Measurements from ENCODE around the gene CCDC88B. TPM values are rescaled to one million over a fixed set of nuclear protein-coding genes. Genes with fewer than 3 reads are reported as not detected.

Gene CCDC88B
- total and polyA plus RNA-seq, 10 of the 15 experiments (the other 5 are each of a cell fraction or from before 2014, with no cell fraction given) = 0.24 to 66.0 (median 19.2) TPM

GRCh38 chr11:64304316-64305072 is 35.5 kb upstream of the CCDC88B start (continued):
- TF ChIP-seq E2F4 (IDR thresholded peaks at IDR 0.05; ENCODE audit: low read depth, low read length) (no peak), ATF7 (IDR thresholded peaks at IDR 0.05; ENCODE audit: low read depth) (peak; percentile 51; the same call in 1 of the 2 replicates), ZNF687 (IDR thresholded peaks at IDR 0.05) (0 out of 2 replicates have a peak, but pooled peaks have one; percentile 45), E2F8 (IDR thresholded peaks at IDR 0.05; ENCODE audit: low read depth, partially characterized antibody) (no peak), BCL3 (IDR thresholded peaks at IDR 0.05; ENCODE audit: borderline replicate concordance, insufficient read depth, low read depth, low read length, poor library complexity, severe bottlenecking) (no peak), ZBTB40 (IDR thresholded peaks at IDR 0.05; ENCODE audit: borderline replicate concordance) (peak; percentile 43; the same call in 1 of the 2 replicates), SUZ12 (IDR thresholded peaks at IDR 0.05; ENCODE audit: unreplicated experiment) (no peak), IKZF1 (conservative IDR thresholded peaks at IDR 0.05) (peak; percentile 70), CBFB (IDR thresholded peaks at IDR 0.05; ENCODE audit: low read depth) (no peak), SIX5 (IDR thresholded peaks at IDR 0.05; ENCODE audit: low read depth, low read length, severe bottlenecking) (no peak), TBL1XR1 (IDR thresholded peaks at IDR 0.05; ENCODE audit: low read depth, low read length) (no peak), SPI1 (IDR thresholded peaks at IDR 0.05; ENCODE audit: borderline replicate concordance, insufficient read depth, low read depth, low read length) (peak; percentile 33; the same call in 1 of the 2 replicates)
